Natural killer cell treated with Interleukin-12 subunit alpha and Interleukin-12 subunit beta and Interleukin-15 and Interleukin-18, amount 100 ng/mL, for 72 hours (primary cell): ENCODE measurements around the gene NUP107. TPM values are rescaled to one million over a fixed set of nuclear protein-coding genes. Genes with fewer than 3 reads are reported as not detected.
A peak's percentile ranks its signal among the peaks of the same experiment; 100 is the strongest.

Source experiments
- ATAC-seq, 2 donors: fragments of 150-1000 bp; cut with Tn5 transposase in 1 of 2; sonication (Bioruptor Pico), chemical (Tn5 transposase) in 1 of 2; 2 replicates each; pipeline ENCODE4 v1.10.0; 2021
- DNase-seq: peaks from one replicate; pipeline ENCODE4 v3.0.0; 2022; ENCODE audit warnings: low spot score
- H3K27ac Mint-ChIP-seq, 2 donors: 1 replicate in 1 of 2; 2 replicates in 1 of 2; pipeline ENCODE4 v1.8.0; 2022; ENCODE audit warnings: mixed read lengths in 2 of 2, mild to moderate bottlenecking in 1 of 2, moderate library complexity in 1 of 2
- H3K27me3 Mint-ChIP-seq, 2 donors: 1 replicate in 1 of 2; 2 replicates in 1 of 2; pipeline ENCODE4 v1.8.0; 2022; ENCODE audit warnings: mixed read lengths in 2 of 2
- H3K36me3 Mint-ChIP-seq: one replicate; pipeline ENCODE4 v1.8.0; 2022; ENCODE audit warnings: mixed read lengths
- H3K4me1 Mint-ChIP-seq, 2 donors: 1 replicate in 1 of 2; 2 replicates in 1 of 2; pipeline ENCODE4 v1.8.0; 2022; ENCODE audit warnings: low read depth in 2 of 2, mixed read lengths in 2 of 2, mild to moderate bottlenecking in 1 of 2
- H3K4me3 Mint-ChIP-seq: one replicate; pipeline ENCODE4 v1.8.0; 2022; ENCODE audit warnings: mixed read lengths
- H3K9me3 Mint-ChIP-seq: 2 replicates; pipeline ENCODE4 v1.8.0; 2022; ENCODE audit warnings: mixed read lengths
- total RNA-seq, 2 donors: library from RNA; stranded (reverse); gene quantifications; one replicate each; pipeline ENCODE4 v1.2.3, GENCODE V29; 2022

Gene NUP107
- total RNA-seq, 2 donors from 2014 or later: 77.3 to 111 TPM

DNA sequence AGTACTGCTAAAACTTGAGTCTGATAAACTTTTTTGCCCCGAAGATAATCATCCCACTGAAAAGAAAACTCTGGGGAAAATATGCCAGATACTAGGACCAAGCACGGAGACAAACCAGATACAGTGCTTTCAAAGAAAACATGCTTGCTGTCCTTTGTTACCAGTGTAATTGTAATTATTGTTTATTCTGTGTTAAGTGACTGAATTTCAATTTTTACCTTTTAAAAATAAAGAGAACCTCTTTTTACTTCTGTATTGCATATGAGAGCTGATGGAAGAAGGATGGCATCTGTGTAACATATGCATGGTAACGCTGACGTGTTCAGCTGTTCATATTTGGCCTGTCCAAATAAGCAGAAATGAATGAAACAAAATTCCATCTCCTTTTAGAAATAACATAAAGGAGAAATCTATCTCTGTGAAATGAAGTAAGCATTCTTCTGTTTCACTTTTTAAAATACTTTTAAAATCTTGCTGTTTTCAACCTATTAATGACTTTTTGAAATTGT lies 81.7 kb downstream of the NUP107 start:
- Mint-ChIP-seq H3K27me3 (no peaks in the 10 kb centered on the region), H3K9me3 (no peaks in the 10 kb centered on the region), H3K36me3 (no peaks in the 10 kb centered on the region), H3K27ac (no peak overlapping the region), H3K4me1 (peaks cover 0 to 8% of the 10 kb centered on the region in 2 donors), H3K4me3 (no peak overlapping the region)
- no peak for ATAC-seq
- no peak for DNase-seq

DNA sequence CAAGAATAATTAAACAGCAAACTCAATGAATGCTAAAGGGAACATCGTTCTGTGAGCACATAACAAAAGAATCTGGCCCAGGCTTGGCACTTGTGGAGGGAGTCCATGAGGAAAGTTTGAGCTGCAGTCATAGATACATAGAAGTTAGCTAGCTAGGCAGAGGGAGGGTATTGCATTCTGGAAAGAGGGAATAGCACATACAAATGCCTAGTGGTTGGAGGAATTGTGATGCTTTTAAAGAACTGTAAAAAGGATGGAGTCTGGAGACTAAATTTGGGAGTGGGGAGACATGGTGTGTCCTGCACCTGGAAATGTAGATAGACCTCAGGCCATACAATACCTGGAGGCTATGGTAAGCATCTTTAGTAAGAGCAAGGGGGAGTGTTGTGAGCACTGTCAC lies 83.2 kb downstream of the NUP107 start:
- H3K4me1 Mint-ChIP-seq: peaks cover 0 to 10% of the 10 kb centered on the region in 2 donors
- ATAC-seq (no peak), DNase-seq (no peak)
- no peak overlapping the region for H3K27ac Mint-ChIP-seq
- no peak overlapping the region for H3K4me3 Mint-ChIP-seq
- no peaks in the 10 kb centered on the region for H3K36me3 Mint-ChIP-seq
- H3K27me3 Mint-ChIP-seq: no peaks in the 10 kb centered on the region
- H3K9me3 Mint-ChIP-seq: no peaks in the 10 kb centered on the region

DNA sequence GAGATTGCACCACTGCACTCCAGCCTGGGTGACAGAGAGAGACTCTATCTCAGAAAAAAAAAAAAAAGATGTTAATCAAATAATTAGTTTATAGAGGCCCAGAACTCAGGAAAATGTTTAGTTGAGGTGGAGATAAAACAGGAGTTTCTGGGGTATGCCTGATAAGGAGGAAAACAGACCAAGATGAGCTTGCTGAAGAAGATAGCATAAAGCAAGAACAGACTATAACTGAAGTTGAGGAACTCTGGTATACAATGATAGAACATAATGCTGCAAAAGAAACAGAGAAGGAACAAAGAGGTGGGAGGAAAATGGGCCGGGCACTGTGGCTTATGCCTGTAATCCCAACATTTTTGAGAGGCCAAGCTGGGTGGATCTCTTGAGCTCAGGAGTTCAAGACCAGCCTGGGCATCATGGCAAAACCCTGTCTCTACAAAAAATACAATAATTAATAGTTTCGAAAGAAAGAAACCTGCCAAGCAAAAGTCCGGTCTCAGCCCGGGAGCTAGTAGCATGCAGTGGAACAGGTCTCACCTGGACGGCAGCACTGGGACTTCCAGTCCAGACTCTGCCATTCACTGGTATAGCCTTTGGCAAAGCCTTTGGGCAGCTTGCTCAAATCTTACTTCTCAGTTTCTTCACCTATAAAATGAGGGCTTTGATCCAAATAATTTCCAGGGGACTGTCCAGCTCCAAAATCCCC lies 84.6 kb downstream of the NUP107 start:
- Mint-ChIP-seq H3K36me3 (no peaks in the 10 kb centered on the region), H3K4me3 (no peak overlapping the region), H3K9me3 (no peaks in the 10 kb centered on the region), H3K27ac (no peak overlapping the region), H3K4me1 (peaks cover 0 to 10% of the 10 kb centered on the region in 2 donors), H3K27me3 (no peaks in the 10 kb centered on the region)
- no peak for ATAC-seq
- no peak for DNase-seq

DNA sequence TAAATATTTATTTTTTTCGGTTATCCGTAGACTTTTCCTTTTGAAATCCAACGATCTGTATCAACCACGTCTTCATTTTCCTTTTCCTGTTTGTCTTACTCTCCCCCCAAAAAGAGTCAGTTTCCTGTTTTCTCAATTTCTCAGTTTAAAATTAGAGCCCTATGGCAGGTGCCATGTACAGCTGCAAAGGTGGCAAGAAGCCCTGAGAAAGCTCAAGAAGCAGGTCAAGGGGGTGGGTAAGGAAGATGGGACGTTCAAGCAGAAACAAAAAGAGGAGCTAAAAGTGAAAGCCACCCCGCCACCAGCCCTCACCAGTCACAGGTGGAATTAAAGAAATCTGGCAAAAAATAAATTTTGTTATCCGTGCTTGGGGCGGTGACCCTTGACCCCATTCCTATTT lies 85.9 kb downstream of the NUP107 start:
- no peak for DNase-seq
- Mint-ChIP-seq H3K27ac (no peak overlapping the region), H3K36me3 (no peaks in the 10 kb centered on the region), H3K9me3 (no peaks in the 10 kb centered on the region), H3K4me1 (peaks cover 0 to 10% of the 10 kb centered on the region in 2 donors), H3K27me3 (no peaks in the 10 kb centered on the region), H3K4me3 (no peak overlapping the region)
- ATAC-seq: no peak

DNA sequence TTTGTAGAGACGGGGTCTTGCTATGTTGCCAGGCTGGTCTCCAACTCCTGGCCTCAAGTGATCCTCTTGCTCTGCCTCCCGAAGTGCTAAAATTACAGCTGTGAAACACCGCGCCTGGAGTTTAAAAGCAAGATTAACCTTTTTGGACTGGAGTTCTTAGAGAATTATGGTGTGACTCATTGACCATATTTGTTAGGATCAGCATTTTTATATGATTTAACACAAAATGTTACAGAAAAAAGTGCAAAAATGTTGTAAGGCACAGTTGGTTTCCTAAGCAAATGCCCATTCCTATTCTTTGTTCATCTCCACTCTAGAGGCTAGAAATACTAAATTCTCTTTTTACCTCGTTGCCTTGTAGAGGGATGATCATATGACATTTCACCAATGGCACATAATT lies 86.8 kb downstream of the NUP107 start:
- peaks cover 0 to 10% of the 10 kb centered on the region in 2 donors for H3K4me1 Mint-ChIP-seq
- H3K4me3 Mint-ChIP-seq: no peak overlapping the region
- DNase-seq (no peak), ATAC-seq (no peak)
- no peaks in the 10 kb centered on the region for H3K36me3 Mint-ChIP-seq
- H3K9me3 Mint-ChIP-seq: no peaks in the 10 kb centered on the region
- H3K27ac Mint-ChIP-seq: no peak overlapping the region
- H3K27me3 Mint-ChIP-seq: no peaks in the 10 kb centered on the region

DNA sequence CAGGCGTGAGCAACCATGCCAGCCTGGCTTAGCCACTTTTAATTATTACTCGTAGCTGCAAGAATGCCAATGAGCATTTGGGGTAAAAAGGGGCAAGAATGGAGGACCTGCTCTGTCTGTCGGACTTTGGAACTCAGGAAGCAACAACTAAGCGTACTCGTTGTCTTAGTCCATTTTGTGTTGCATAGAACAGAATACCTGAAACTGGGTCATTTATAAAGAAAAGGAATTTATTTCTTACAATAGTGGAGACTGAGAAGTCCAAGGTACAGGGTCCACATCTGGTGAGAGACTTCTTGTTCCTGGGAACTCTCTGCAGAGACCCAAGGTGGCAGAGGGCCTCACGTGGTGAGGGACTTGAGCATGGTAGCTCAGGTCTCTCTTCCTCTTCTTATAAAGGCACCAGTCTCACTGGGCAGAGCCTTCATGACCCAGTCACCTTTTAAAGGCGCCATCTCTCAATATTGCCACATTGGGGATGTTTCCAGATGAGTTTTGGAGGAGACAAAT lies 88.4 kb downstream of the NUP107 start:
- H3K27ac Mint-ChIP-seq: no peak overlapping the region
- DNase-seq (no peak), ATAC-seq (no peak)
- H3K4me3 Mint-ChIP-seq: no peak overlapping the region
- H3K36me3 Mint-ChIP-seq: no peaks in the 10 kb centered on the region
- peaks cover 0 to 10% of the 10 kb centered on the region in 2 donors for H3K4me1 Mint-ChIP-seq
- no peaks in the 10 kb centered on the region for H3K9me3 Mint-ChIP-seq
- no peaks in the 10 kb centered on the region for H3K27me3 Mint-ChIP-seq

DNA sequence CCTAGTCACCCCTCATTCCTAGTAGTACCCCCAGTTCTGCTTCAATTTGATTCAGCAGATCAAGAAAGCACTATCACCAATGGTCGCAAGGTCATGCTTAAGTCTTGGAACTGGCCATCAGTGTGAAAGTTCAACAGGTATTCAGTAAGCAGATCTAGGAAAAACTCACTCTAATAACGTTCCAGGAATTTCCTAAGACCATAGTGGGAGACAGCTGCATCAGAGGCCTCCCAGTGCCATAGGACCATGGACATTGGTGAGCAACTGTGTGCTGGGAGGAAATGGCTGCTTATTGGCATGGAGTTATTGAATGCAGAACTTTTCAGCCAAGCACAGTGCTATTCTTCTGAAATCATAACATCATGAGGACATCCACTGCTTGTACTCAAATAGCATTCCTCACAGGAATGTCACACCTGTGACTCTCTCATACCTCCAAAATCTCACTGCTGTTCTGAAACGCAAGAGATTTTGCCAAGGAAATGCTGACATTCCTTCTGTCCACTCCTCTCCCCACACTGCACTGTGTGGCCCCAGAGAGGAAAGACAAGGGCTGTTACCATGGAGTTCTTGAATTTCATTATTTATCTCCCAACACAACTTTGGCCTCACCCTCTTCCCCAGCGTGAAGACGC lies 90.3 kb downstream of the NUP107 start:
- Mint-ChIP-seq H3K4me1 (peaks cover 0 to 10% of the 10 kb centered on the region in 2 donors), H3K27me3 (no peaks in the 10 kb centered on the region), H3K9me3 (no peaks in the 10 kb centered on the region), H3K27ac (no peak overlapping the region), H3K36me3 (no peaks in the 10 kb centered on the region), H3K4me3 (no peak overlapping the region)
- DNase-seq: no peak
- ATAC-seq: no peak

DNA sequence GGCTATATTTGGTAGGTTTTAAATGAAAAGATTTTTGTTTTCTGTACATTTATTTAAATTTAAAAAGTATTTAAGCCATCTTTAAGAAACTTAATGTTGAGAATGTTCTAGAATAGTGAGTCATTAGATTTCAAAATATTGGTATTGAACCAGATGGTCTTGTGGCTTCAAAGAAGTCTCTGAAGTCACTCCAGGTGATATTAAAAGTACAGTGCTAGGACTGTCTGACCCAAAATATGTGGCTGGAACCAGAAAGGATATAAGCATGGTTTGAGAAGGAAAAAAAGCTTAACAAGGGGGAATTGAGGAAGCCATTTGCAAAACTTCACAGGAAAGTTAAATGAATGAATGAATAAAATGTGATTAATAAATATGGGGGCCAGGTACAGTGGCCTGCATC lies 92.5 kb downstream of the NUP107 start:
- Mint-ChIP-seq H3K27me3 (no peaks in the 10 kb centered on the region), H3K36me3 (no peaks in the 10 kb centered on the region), H3K9me3 (no peaks in the 10 kb centered on the region), H3K4me1 (peaks cover 0 to 3% of the 10 kb centered on the region in 2 donors), H3K4me3 (no peak overlapping the region), H3K27ac (no peak overlapping the region)
- DNase-seq (no peak), ATAC-seq (no peak)

DNA sequence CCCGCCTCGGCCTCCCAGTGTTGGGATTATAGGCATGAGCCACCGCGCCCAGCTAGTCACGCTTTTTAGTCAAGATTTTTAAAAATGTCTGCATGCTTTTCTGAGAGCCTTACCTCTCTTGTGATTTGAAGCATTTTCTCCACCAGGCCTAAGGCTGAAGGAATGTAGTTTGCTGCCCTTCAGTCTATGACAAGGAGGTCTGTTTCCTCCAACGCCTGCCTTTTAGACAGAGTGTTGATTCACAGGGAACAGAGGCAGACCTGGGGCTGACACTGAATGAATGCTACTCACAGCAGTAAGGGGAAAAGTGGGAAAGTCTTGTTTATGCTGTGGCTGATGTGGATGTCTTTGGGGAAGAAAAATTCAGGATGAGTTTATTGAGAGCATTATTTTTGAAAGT lies 94.0 kb downstream of the NUP107 start:
- DNase-seq: no peak
- ATAC-seq: no peak
- H3K9me3 Mint-ChIP-seq: no peaks in the 10 kb centered on the region
- H3K36me3 Mint-ChIP-seq: no peaks in the 10 kb centered on the region
- no peak overlapping the region for H3K27ac Mint-ChIP-seq
- peaks cover 0 to 4% of the 10 kb centered on the region in 2 donors for H3K4me1 Mint-ChIP-seq
- H3K4me3 Mint-ChIP-seq: no peak overlapping the region
- H3K27me3 Mint-ChIP-seq: no peaks in the 10 kb centered on the region

DNA sequence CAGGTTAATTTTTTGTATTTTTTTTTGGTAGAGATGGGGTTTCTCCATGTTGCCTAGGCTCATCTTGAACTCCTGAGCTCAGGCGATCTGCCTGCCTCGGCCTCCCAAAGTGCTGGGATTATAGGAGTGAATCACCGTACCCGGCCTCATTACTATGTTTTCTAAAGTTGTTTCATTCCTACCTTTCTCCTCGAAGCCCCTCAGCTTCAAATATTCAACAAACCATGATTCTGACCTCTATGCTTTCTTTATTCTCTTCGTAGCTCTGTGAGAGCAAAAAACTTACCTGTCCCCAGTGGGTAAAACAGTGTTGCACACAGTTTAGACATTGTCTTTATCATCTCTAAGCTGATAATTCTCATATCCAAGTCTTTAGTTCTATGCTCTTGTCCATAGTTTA lies 95.0 kb downstream of the NUP107 start:
- DNase-seq (no peak), ATAC-seq (no peak)
- Mint-ChIP-seq H3K27me3 (no peaks in the 10 kb centered on the region), H3K9me3 (no peaks in the 10 kb centered on the region), H3K27ac (no peak overlapping the region), H3K36me3 (no peaks in the 10 kb centered on the region), H3K4me3 (no peak overlapping the region), H3K4me1 (peaks cover 0 to 4% of the 10 kb centered on the region in 2 donors)

DNA sequence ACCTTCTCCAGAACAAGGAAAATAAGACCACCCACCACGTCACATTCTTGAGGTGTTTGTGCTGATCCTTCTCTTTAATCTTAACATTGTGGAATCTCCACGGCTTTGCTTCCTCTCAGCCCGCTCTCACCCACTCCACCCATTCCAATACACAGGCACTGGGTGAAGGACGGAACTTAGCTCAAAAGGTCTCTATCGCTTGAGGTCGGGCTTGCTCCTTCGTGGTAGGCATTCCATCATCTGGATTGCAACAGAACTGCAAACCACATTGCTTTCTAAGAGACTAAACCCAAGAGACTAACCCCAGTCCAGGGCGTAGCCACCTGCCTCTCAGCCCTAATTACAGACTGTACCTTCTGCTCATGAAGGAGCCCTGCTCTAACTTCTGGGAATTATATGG lies 97.2 kb downstream of the NUP107 start:
- peak in 1 of 2 donors; percentile 44 for ATAC-seq
- no peak overlapping the region for H3K4me3 Mint-ChIP-seq

DNA sequence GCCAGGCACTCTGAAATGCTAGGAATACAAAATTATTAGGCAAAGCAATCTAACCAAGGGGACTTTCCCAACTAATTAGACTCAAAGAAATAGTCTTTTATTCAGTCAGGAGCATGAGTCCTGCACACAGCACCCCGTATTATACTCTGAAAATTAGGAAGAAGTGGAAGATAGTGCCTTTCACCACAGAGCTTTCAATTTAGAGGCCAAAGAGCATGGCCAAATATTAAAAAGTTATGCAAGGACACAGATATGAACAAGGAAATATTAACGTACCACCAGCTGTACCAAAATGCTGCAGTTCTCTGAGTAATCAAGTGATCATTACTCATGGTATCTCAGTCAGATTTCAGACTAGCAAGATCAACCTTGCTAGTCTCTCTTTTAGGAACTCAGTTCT lies 98.6 kb downstream of the NUP107 start:
- no peaks in the 10 kb centered on the region for H3K9me3 Mint-ChIP-seq
- peaks cover 2 to 4% of the 10 kb centered on the region in 2 donors for H3K4me1 Mint-ChIP-seq
- no peak overlapping the region for H3K4me3 Mint-ChIP-seq
- no peaks in the 10 kb centered on the region for H3K36me3 Mint-ChIP-seq
- DNase-seq (no peak), ATAC-seq (no peak)
- no peaks in the 10 kb centered on the region for H3K27me3 Mint-ChIP-seq
- no peak overlapping the region for H3K27ac Mint-ChIP-seq

More for the DNA sequence above, 97.2 kb downstream of the NUP107 start:
- Mint-ChIP-seq H3K4me1 (peaks cover 2 to 4% of the 10 kb centered on the region in 2 donors), H3K27me3 (no peaks in the 10 kb centered on the region), H3K9me3 (no peaks in the 10 kb centered on the region), H3K36me3 (no peaks in the 10 kb centered on the region), H3K27ac (no peak overlapping the region)
- no peak for DNase-seq

DNA sequence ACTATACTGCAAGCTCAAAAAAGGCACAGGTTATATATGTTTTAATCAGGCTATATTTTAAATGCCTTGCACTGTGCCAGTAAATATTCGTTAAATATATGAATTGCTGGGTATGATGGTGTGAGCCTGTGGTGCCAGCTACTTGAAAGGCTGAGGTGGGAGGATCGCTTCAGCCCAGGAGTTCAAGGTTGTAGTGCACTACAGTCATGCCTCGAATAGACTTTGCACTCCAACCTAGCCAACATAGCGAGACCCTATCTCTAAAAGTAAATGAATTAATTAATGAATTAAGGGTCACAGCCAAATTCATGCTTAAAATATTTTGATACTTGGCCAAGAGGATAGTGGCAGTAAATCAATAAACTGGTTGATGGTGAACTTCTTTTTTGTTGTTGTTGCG lies 99.0 kb downstream of the NUP107 start:
- ATAC-seq: no peak
- no peaks in the 10 kb centered on the region for H3K9me3 Mint-ChIP-seq
- H3K27me3 Mint-ChIP-seq: no peaks in the 10 kb centered on the region
- H3K4me3 Mint-ChIP-seq: no peak overlapping the region
- H3K36me3 Mint-ChIP-seq: no peaks in the 10 kb centered on the region
- peaks cover 2 to 4% of the 10 kb centered on the region in 2 donors for H3K4me1 Mint-ChIP-seq
- no peak for DNase-seq
- H3K27ac Mint-ChIP-seq: no peak overlapping the region

DNA sequence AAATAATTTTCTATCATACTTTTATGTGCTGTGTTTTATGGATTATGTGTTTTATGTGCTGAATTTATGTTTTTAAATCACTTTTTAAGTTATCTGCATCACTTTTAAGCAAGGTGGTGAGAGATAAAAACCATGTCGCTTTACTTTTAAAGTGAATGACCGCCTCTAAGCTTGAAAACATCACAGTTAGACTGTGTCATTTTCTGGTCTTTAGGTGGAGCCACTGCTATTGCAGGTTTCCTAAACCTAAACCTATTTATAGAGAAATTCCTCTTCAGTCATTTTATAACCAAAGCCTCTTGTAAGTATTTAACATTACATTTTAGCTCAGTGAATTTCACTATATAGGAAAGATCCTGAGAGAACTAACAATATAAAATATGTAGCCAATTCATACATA lies 100.2 kb downstream of the NUP107 start:
- Mint-ChIP-seq H3K36me3 (no peaks in the 10 kb centered on the region), H3K27ac (peak overlapping the region in 1 of 2 donors; percentile 59), H3K27me3 (no peaks in the 10 kb centered on the region), H3K9me3 (no peaks in the 10 kb centered on the region), H3K4me3 (no peak overlapping the region), H3K4me1 (peaks cover 2 to 4% of the 10 kb centered on the region in 2 donors)
- DNase-seq: no peak
- ATAC-seq: no peak
